Measurements from ENCODE around the gene TDRD1.

TDRD1 gene

DNA sequence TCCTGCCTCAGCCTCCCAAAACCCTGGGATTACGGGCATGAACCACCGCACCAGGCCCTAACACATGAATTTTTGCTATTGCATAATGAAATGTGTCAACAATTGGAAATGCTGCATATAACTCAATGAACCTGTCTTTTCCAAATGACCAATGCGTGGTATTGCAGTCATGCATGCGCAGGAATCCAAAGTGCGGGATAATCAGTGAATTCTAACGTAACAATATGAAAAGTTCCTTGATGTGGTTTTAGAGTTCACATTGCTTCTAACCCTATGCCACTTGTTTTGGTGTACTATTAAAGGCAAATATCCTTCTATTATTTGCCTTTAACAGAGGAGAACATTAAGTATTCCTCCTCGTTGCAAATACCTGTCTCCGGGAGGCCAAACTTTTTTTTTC is 10.5 kb downstream of the TDRD1 start:
- Histone ChIP-seq H3K9ac (ENCODE audit: low read length in 2 of 2) (no peak overlapping the region), H3K9me3 (ENCODE audit: control insufficient read depth in 2 of 2, low read length in 2 of 2) (no peaks in the 10 kb centered on the region), H3K27me3 (ENCODE audit: control insufficient read depth in 1 of 2, insufficient read depth in 2 of 2, low read length in 2 of 2) (no peaks in the 10 kb centered on the region), H3K4me1 (ENCODE audit: control insufficient read depth, insufficient read depth, low read length) (no peaks in the 10 kb centered on the region), H3K36me3 (ENCODE audit: control insufficient read depth in 2 of 2, insufficient read depth in 2 of 2, low read length in 2 of 2) (no peaks in the 10 kb centered on the region), H3K27ac (ENCODE audit: low read length) (no peak overlapping the region), H3K4me3 (ENCODE audit: low read length in 2 of 2) (no peak overlapping the region)

GRCh38 chr10:114195079-114195478 is 15.9 kb downstream of the TDRD1 start:
- H3K9me3 ChIP-seq (ENCODE audit: control insufficient read depth in 2 of 2, low read length in 2 of 2), result no peaks in the 10 kb centered on the region
- peaks cover 0 to 2% of the 10 kb centered on the region in 2 donors for H3K27me3 ChIP-seq (ENCODE audit: control insufficient read depth in 1 of 2, insufficient read depth in 2 of 2, low read length in 2 of 2)
- no peaks in the 10 kb centered on the region for H3K4me1 ChIP-seq (ENCODE audit: control insufficient read depth, insufficient read depth, low read length)
- no peak overlapping the region for H3K9ac ChIP-seq (ENCODE audit: low read length in 2 of 2)
- no peak overlapping the region for H3K27ac ChIP-seq (ENCODE audit: low read length)
- H3K4me3 ChIP-seq (ENCODE audit: low read length in 2 of 2), result no peak overlapping the region
- H3K36me3 ChIP-seq (ENCODE audit: control insufficient read depth in 2 of 2, insufficient read depth in 2 of 2, low read length in 2 of 2), result no peaks in the 10 kb centered on the region

DNA sequence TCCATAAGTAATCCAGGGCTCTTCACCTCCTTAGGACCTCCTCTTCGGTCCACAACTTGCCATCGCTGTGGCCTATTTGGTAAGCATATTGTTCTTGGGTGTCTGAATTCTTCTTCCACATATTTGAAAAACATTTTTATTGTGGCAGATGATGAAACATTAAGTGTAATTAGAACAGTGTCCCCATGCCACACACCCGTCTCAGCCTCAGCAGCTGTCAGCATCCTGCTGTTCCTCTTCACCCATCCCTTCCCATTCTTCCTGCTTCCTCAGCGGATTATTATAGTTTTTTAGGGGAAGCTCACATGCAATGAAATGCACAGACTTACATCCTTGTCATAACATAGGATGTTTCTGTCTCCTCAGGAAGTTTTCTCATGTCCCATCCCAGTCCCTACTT is 20.1 kb downstream of the TDRD1 start:
- no peaks in the 10 kb centered on the region for H3K9me3 ChIP-seq (ENCODE audit: control insufficient read depth in 2 of 2, low read length in 2 of 2)
- peaks cover 0 to 2% of the 10 kb centered on the region in 2 donors for H3K27me3 ChIP-seq (ENCODE audit: control insufficient read depth in 1 of 2, insufficient read depth in 2 of 2, low read length in 2 of 2)
- no peak overlapping the region for H3K27ac ChIP-seq (ENCODE audit: low read length)
- no peak overlapping the region for H3K4me3 ChIP-seq (ENCODE audit: low read length in 2 of 2)
- H3K4me1 ChIP-seq (ENCODE audit: control insufficient read depth, insufficient read depth, low read length), result no peaks in the 10 kb centered on the region
- no peaks in the 10 kb centered on the region for H3K36me3 ChIP-seq (ENCODE audit: control insufficient read depth in 2 of 2, insufficient read depth in 2 of 2, low read length in 2 of 2)
- H3K9ac ChIP-seq (ENCODE audit: low read length in 2 of 2), result no peak overlapping the region

- Histone ChIP-seq H3K9me3 (ENCODE audit: control insufficient read depth in 2 of 2, low read length in 2 of 2) (no peaks in the 10 kb centered on the region), H3K4me1 (ENCODE audit: control insufficient read depth, insufficient read depth, low read length) (no peaks in the 10 kb centered on the region), H3K4me3 (ENCODE audit: low read length in 2 of 2) (no peak overlapping the region), H3K36me3 (ENCODE audit: control insufficient read depth in 2 of 2, insufficient read depth in 2 of 2, low read length in 2 of 2) (no peaks in the 10 kb centered on the region), H3K9ac (ENCODE audit: low read length in 2 of 2) (no peak overlapping the region), H3K27me3 (ENCODE audit: control insufficient read depth in 1 of 2, insufficient read depth in 2 of 2, low read length in 2 of 2) (peaks cover 0 to 1% of the 10 kb centered on the region in 2 donors), H3K27ac (ENCODE audit: low read length) (no peak overlapping the region)
Observed at GRCh38 chr10:114202812-114203211, 23.7 kb downstream of the TDRD1 start.

GRCh38 chr10:114206902-114207301 is 27.7 kb downstream of the TDRD1 start:
- Histone ChIP-seq H3K27ac (ENCODE audit: low read length) (no peak overlapping the region), H3K36me3 (ENCODE audit: control insufficient read depth in 2 of 2, insufficient read depth in 2 of 2, low read length in 2 of 2) (no peaks in the 10 kb centered on the region), H3K9ac (ENCODE audit: low read length in 2 of 2) (no peak overlapping the region), H3K9me3 (ENCODE audit: control insufficient read depth in 2 of 2, low read length in 2 of 2) (no peaks in the 10 kb centered on the region), H3K4me3 (ENCODE audit: low read length in 2 of 2) (no peak overlapping the region), H3K4me1 (ENCODE audit: control insufficient read depth, insufficient read depth, low read length) (no peaks in the 10 kb centered on the region), H3K27me3 (ENCODE audit: control insufficient read depth in 1 of 2, insufficient read depth in 2 of 2, low read length in 2 of 2) (no peaks in the 10 kb centered on the region)

DNA sequence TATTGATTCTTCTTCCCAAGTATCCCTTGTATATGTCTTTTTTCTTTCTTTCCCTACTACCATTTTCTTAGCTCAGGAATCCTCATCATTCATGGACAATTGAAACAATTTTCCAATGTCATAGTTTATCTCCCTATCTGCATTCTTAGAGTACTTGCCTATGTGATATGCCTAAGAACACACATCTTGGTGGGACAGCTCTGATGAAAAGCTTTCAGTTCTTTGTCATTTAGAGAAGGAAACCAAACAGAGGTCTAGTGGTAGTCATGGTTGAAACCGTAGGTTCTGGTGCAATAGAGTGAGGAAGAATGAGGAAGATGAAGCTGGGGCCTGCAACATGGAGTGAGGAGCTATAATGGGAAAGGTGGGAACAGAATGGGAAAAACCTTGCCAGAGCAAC is 28.2 kb downstream of the TDRD1 start:
- Histone ChIP-seq H3K36me3 (ENCODE audit: control insufficient read depth in 2 of 2, insufficient read depth in 2 of 2, low read length in 2 of 2) (no peaks in the 10 kb centered on the region), H3K9me3 (ENCODE audit: control insufficient read depth in 2 of 2, low read length in 2 of 2) (no peaks in the 10 kb centered on the region), H3K4me3 (ENCODE audit: low read length in 2 of 2) (no peak overlapping the region), H3K27ac (ENCODE audit: low read length) (no peak overlapping the region), H3K27me3 (ENCODE audit: control insufficient read depth in 1 of 2, insufficient read depth in 2 of 2, low read length in 2 of 2) (no peaks in the 10 kb centered on the region), H3K9ac (ENCODE audit: low read length in 2 of 2) (no peak overlapping the region), H3K4me1 (ENCODE audit: control insufficient read depth, insufficient read depth, low read length) (no peaks in the 10 kb centered on the region)

DNA sequence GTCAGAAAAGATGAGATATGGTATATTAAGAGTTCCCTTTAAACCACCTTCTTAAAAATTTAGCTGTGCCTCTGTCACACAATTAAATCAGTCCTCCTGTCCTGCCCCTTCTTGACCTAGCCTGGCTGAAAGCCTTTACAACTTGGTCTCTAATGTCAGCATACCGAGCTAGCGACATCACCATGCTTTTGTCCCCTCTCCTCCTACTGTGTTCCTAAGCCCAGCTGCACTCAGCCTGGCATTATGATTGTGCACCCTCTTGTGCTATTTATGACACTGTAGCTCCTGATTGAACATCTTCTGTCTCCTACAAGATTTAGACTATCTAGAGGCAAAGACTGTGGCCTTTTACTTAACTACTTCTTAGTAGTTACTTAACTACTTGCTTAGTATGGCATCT is 29.2 kb downstream of the TDRD1 start:
- Histone ChIP-seq H3K4me3 (ENCODE audit: low read length in 2 of 2) (no peak overlapping the region), H3K27ac (ENCODE audit: low read length) (no peak overlapping the region), H3K9ac (ENCODE audit: low read length in 2 of 2) (no peak overlapping the region), H3K27me3 (ENCODE audit: control insufficient read depth in 1 of 2, insufficient read depth in 2 of 2, low read length in 2 of 2) (no peaks in the 10 kb centered on the region), H3K4me1 (ENCODE audit: control insufficient read depth, insufficient read depth, low read length) (no peaks in the 10 kb centered on the region), H3K36me3 (ENCODE audit: control insufficient read depth in 2 of 2, insufficient read depth in 2 of 2, low read length in 2 of 2) (no peaks in the 10 kb centered on the region), H3K9me3 (ENCODE audit: control insufficient read depth in 2 of 2, low read length in 2 of 2) (no peaks in the 10 kb centered on the region)

- no peak overlapping the region for H3K9ac ChIP-seq (ENCODE audit: low read length in 2 of 2)
- no peaks in the 10 kb centered on the region for H3K9me3 ChIP-seq (ENCODE audit: control insufficient read depth in 2 of 2, low read length in 2 of 2)
- no peak overlapping the region for H3K4me3 ChIP-seq (ENCODE audit: low read length in 2 of 2)
- no peaks in the 10 kb centered on the region for H3K27me3 ChIP-seq (ENCODE audit: control insufficient read depth in 1 of 2, insufficient read depth in 2 of 2, low read length in 2 of 2)
- no peaks in the 10 kb centered on the region for H3K36me3 ChIP-seq (ENCODE audit: control insufficient read depth in 2 of 2, insufficient read depth in 2 of 2, low read length in 2 of 2)
- H3K4me1 ChIP-seq (ENCODE audit: control insufficient read depth, insufficient read depth, low read length), result no peaks in the 10 kb centered on the region
- H3K27ac ChIP-seq (ENCODE audit: low read length), result no peak overlapping the region
Observed at GRCh38 chr10:114212153-114212552, 33.0 kb downstream of the TDRD1 start.

DNA sequence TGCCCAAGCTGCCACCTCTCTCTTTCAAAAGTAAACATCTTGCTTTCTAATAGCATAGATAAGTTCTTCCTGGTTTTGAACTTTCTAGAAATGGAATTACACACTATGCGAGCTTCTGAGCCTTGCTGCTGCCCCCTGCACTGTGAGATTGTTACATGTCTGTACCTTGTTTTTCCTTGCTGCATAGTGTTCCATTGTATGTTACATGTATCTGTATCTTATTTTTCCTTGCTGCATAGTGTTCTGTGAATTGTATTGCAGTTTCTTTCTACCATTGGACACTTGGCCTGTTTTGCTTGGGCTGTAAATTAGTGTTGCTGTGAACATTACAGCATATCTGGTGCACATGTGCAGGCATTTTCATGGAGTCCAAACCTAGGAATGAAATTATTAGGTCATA is 35.9 kb downstream of the TDRD1 start:
- Histone ChIP-seq H3K27me3 (ENCODE audit: control insufficient read depth in 1 of 2, insufficient read depth in 2 of 2, low read length in 2 of 2) (no peaks in the 10 kb centered on the region), H3K4me1 (ENCODE audit: control insufficient read depth, insufficient read depth, low read length) (no peaks in the 10 kb centered on the region), H3K9ac (ENCODE audit: low read length in 2 of 2) (no peak overlapping the region), H3K27ac (ENCODE audit: low read length) (no peak overlapping the region), H3K4me3 (ENCODE audit: low read length in 2 of 2) (no peak overlapping the region), H3K9me3 (ENCODE audit: control insufficient read depth in 2 of 2, low read length in 2 of 2) (no peaks in the 10 kb centered on the region), H3K36me3 (ENCODE audit: control insufficient read depth in 2 of 2, insufficient read depth in 2 of 2, low read length in 2 of 2) (no peaks in the 10 kb centered on the region)

DNA sequence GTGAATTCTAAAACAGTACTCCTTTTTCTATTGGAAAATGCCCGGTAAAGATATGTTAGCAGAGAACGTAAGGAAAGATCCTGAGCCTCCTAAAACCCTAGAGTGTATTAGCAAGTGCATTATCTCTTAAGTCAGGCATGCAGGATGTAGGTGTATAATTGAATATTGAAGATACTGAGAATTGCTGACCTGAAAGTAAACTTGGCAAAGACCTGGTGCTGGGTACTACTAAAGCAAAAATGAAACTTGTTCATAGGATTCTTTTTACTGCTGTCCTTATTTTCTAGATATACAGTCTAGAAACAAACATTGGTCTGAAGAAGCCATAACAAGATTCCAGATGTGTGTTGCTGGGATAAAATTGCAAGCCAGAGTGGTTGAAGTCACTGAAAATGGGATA is 41.1 kb downstream of the TDRD1 start:
- H3K4me3 ChIP-seq (ENCODE audit: low read length in 2 of 2), result no peak overlapping the region
- no peaks in the 10 kb centered on the region for H3K36me3 ChIP-seq (ENCODE audit: control insufficient read depth in 2 of 2, insufficient read depth in 2 of 2, low read length in 2 of 2)
- H3K27me3 ChIP-seq (ENCODE audit: control insufficient read depth in 1 of 2, insufficient read depth in 2 of 2, low read length in 2 of 2), result no peaks in the 10 kb centered on the region
- no peaks in the 10 kb centered on the region for H3K9me3 ChIP-seq (ENCODE audit: control insufficient read depth in 2 of 2, low read length in 2 of 2)
- no peak overlapping the region for H3K27ac ChIP-seq (ENCODE audit: low read length)
- no peaks in the 10 kb centered on the region for H3K4me1 ChIP-seq (ENCODE audit: control insufficient read depth, insufficient read depth, low read length)
- no peak overlapping the region for H3K9ac ChIP-seq (ENCODE audit: low read length in 2 of 2)

- Histone ChIP-seq H3K4me3 (ENCODE audit: low read length in 2 of 2) (no peak overlapping the region), H3K27me3 (ENCODE audit: control insufficient read depth in 1 of 2, insufficient read depth in 2 of 2, low read length in 2 of 2) (no peaks in the 10 kb centered on the region), H3K36me3 (ENCODE audit: control insufficient read depth in 2 of 2, insufficient read depth in 2 of 2, low read length in 2 of 2) (no peaks in the 10 kb centered on the region), H3K9ac (ENCODE audit: low read length in 2 of 2) (no peak overlapping the region), H3K27ac (ENCODE audit: low read length) (no peak overlapping the region), H3K9me3 (ENCODE audit: control insufficient read depth in 2 of 2, low read length in 2 of 2) (no peaks in the 10 kb centered on the region), H3K4me1 (ENCODE audit: control insufficient read depth, insufficient read depth, low read length) (no peaks in the 10 kb centered on the region)
Observed at GRCh38 chr10:114221235-114221634, 42.1 kb downstream of the TDRD1 start.

GRCh38 chr10:114223066-114223465 is 43.9 kb downstream of the TDRD1 start:
- no peak overlapping the region for H3K9ac ChIP-seq (ENCODE audit: low read length in 2 of 2)
- no peaks in the 10 kb centered on the region for H3K9me3 ChIP-seq (ENCODE audit: control insufficient read depth in 2 of 2, low read length in 2 of 2)
- no peak overlapping the region for H3K4me3 ChIP-seq (ENCODE audit: low read length in 2 of 2)
- H3K27ac ChIP-seq (ENCODE audit: low read length), result no peak overlapping the region
- no peaks in the 10 kb centered on the region for H3K36me3 ChIP-seq (ENCODE audit: control insufficient read depth in 2 of 2, insufficient read depth in 2 of 2, low read length in 2 of 2)
- no peaks in the 10 kb centered on the region for H3K27me3 ChIP-seq (ENCODE audit: control insufficient read depth in 1 of 2, insufficient read depth in 2 of 2, low read length in 2 of 2)
- H3K4me1 ChIP-seq (ENCODE audit: control insufficient read depth, insufficient read depth, low read length), result no peaks in the 10 kb centered on the region

All from stomach smooth muscle (tissue), 2 donors.